ENCODE measurements around the gene BCL7C. TPM values are rescaled to one million over a fixed set of nuclear protein-coding genes. Genes with fewer than 3 reads are reported as not detected.

The BCL7C gene
- total RNA-seq, 2 experiments from 2014 or later, result 21.8 to 23.6 TPM

- no peak for ATAC-seq
- Mint-ChIP-seq H3K4me1 (ENCODE audit: low read depth) (no peaks in the 10 kb centered on the region), H3K27me3 (no peaks in the 10 kb centered on the region), H3K36me3 (ENCODE audit: low read depth) (no peaks in the 10 kb centered on the region), H3K4me3 (no peak overlapping the region), H3K9me3 (no peaks in the 10 kb centered on the region), H3K27ac (no peak overlapping the region)
- TF ChIP-seq, protein P1, sequence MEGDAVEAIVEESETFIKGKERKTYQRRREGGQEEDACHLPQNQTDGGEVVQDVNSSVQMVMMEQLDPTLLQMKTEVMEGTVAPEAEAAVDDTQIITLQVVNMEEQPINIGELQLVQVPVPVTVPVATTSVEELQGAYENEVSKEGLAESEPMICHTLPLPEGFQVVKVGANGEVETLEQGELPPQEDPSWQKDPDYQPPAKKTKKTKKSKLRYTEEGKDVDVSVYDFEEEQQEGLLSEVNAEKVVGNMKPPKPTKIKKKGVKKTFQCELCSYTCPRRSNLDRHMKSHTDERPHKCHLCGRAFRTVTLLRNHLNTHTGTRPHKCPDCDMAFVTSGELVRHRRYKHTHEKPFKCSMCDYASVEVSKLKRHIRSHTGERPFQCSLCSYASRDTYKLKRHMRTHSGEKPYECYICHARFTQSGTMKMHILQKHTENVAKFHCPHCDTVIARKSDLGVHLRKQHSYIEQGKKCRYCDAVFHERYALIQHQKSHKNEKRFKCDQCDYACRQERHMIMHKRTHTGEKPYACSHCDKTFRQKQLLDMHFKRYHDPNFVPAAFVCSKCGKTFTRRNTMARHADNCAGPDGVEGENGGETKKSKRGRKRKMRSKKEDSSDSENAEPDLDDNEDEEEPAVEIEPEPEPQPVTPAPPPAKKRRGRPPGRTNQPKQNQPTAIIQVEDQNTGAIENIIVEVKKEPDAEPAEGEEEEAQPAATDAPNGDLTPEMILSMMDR (IDR thresholded peaks at IDR 0.05), result no peak
- DNase-seq, result no peak
- intact Hi-C loops (cut with micrococcal nuclease), result no loop called here
- ChIA-PET POLR2A (no interaction called here), CTCF (interaction anchor here (1.1 to 7.0 kb wide), 2 partner anchors 9 to 14 kb away, joined by 4 to 51 read pairs; no protein-coding TSS in a partner anchor)
Observed at GRCh38 chr16:30858829-30859423, 35.0 kb downstream of the BCL7C start.

GRCh38 chr16:30858111-30858495 lies 35.8 kb downstream of the BCL7C start:
- DNase-seq, result no peak
- no peaks in the 10 kb centered on the region for H3K27me3 Mint-ChIP-seq
- intact Hi-C loops (cut with micrococcal nuclease), result no loop called here

GRCh38 chr16:30853758-30854157 lies 40.1 kb downstream of the BCL7C start:
- no peaks in the 10 kb centered on the region for H3K27me3 Mint-ChIP-seq
- ATAC-seq (no peak), DNase-seq (no peak)
- intact Hi-C loops (cut with micrococcal nuclease), result no loop called here
- ChIA-PET POLR2A (no interaction called here), CTCF (interaction anchor here (1.0 to 7.0 kb wide), 4 partner anchors 9 to 100 kb away, joined by 4 to 51 read pairs (median 6); no protein-coding TSS in a partner anchor)
- H3K4me3 Mint-ChIP-seq, result no peak overlapping the region
- H3K9me3 Mint-ChIP-seq, result no peaks in the 10 kb centered on the region
- H3K27ac Mint-ChIP-seq, result no peak overlapping the region
- H3K4me1 Mint-ChIP-seq (ENCODE audit: low read depth), result no peaks in the 10 kb centered on the region
- H3K36me3 Mint-ChIP-seq (ENCODE audit: low read depth), result no peaks in the 10 kb centered on the region
- TF ChIP-seq, protein P1 (IDR thresholded peaks at IDR 0.05), result no peak

More at GRCh38 chr16:30858111-30858495, 35.8 kb downstream of the BCL7C start:
- Mint-ChIP-seq H3K4me1 (ENCODE audit: low read depth) (no peaks in the 10 kb centered on the region), H3K36me3 (ENCODE audit: low read depth) (no peaks in the 10 kb centered on the region), H3K27ac (no peak overlapping the region), H3K4me3 (no peak overlapping the region), H3K9me3 (no peaks in the 10 kb centered on the region)
- ChIA-PET POLR2A (interaction anchor here (0.6 kb wide), 1 partner anchor 44 kb away, joined by 3 read pairs; no protein-coding TSS in a partner anchor), CTCF (interaction anchor here (1.1 to 7.0 kb wide), 4 partner anchors 10 to 84 kb away, joined by 3 to 51 read pairs (median 4); no protein-coding TSS in a partner anchor)
- ATAC-seq, result no peak
- TF ChIP-seq, protein P1 (IDR thresholded peaks at IDR 0.05), result no peak

- no peaks in the 10 kb centered on the region for H3K36me3 Mint-ChIP-seq (ENCODE audit: low read depth)
- TF ChIP-seq, protein P1 (IDR thresholded peaks at IDR 0.05), result no peak
- H3K27ac Mint-ChIP-seq, result no peak overlapping the region
- POLR2A ChIA-PET, result no interaction called here
- no peaks in the 10 kb centered on the region for H3K27me3 Mint-ChIP-seq
- H3K9me3 Mint-ChIP-seq, result no peaks in the 10 kb centered on the region
- CTCF ChIA-PET, result no interaction called here
- H3K4me3 Mint-ChIP-seq, result no peak overlapping the region
- no peak for ATAC-seq
- DNase-seq, result no peak
- H3K4me1 Mint-ChIP-seq (ENCODE audit: low read depth), result peaks cover 2% of the 10 kb centered on the region
- intact Hi-C loops (cut with micrococcal nuclease), result no loop called here
Observed at GRCh38 chr16:30850246-30850645, 43.6 kb downstream of the BCL7C start.

DNA sequence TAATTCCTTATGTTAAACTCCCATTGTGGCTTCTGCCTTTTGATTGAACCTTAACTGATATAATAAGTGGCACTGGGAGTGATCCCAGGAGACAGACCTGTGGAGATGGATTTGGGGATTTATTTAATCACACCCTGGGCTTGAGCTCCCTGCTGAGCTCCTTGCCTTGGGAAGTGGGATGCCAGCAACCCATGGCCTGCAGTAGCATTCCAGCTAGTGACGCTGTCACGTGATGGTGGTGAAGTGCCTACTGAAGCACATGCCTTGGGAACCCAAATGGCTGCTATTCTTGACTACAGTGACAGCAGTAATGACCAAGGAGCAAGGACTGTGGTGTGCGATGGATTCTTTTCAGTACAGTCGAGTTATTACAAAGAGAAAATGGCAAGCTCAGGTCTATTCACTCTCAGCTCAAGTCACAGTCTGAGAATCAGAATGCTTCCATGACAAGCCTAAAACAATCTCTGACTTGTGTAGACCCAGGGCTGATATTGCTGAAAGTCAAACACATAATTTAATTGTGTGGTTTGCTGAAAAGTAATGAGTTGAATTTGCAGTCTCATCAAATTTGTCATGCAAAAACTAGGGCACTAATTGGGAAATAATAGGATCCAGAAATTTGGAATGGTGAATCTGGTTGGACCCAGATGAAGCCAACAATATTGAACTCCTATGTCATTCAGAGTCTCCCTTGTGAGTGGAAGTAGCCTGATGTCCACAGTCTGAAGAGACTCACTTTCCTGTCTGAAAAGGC lies 47.1 kb downstream of the BCL7C start:
- H3K36me3 Mint-ChIP-seq (ENCODE audit: low read depth), result no peaks in the 10 kb centered on the region
- TF ChIP-seq, protein P1 (IDR thresholded peaks at IDR 0.05), result no peak
- CTCF ChIA-PET, result interaction anchor here (1.2 to 5.6 kb wide), 9 partner anchors 10 to 103 kb away, joined by 3 to 120 read pairs (median 21); partner anchors contain the start of gene ORAI3
- H3K27me3 Mint-ChIP-seq, result no peaks in the 10 kb centered on the region
- ATAC-seq (no peak), DNase-seq (no peak)
- intact Hi-C loops (cut with micrococcal nuclease), result no loop called here
- no peak overlapping the region for H3K27ac Mint-ChIP-seq
- peaks cover 13% of the 10 kb centered on the region for H3K4me1 Mint-ChIP-seq (ENCODE audit: low read depth)
- no peaks in the 10 kb centered on the region for H3K9me3 Mint-ChIP-seq
- POLR2A ChIA-PET, result interaction anchor here (1.4 kb wide), 1 partner anchor 12 kb away, joined by 3 read pairs; no protein-coding TSS in a partner anchor
- H3K4me3 Mint-ChIP-seq, result no peak overlapping the region

Data from activated CD8-positive, alpha-beta T cell treated with anti-CD3 and anti-CD28 coated beads for 36 hours (primary cell).